HepG2 (cell line): Measurements from ENCODE around the gene ANKRD11. TPM values are rescaled to one million over a fixed set of nuclear protein-coding genes. Genes with fewer than 3 reads are reported as not detected.
A peak's percentile ranks its signal among the peaks of the same experiment; 100 is the strongest.

Experiments used
- CREB1 ChIP-seq, 2 experiments: fragments of 450-650 bp in 1 of 2; IDR thresholded peaks; 2 replicates each; pipeline ENCODE4 v1.6.1; 2016 to 2017; ENCODE audit warnings: control low read depth in 1 of 2, mild to moderate bottlenecking in 1 of 2, missing compliant biosample characterization in 1 of 2, missing genetic modification characterization in 1 of 2
- DR1 ChIP-seq: sonication (generic); formaldehyde crosslinking; IDR thresholded peaks from 2 replicates; pipeline ENCODE4 v1.8.0; 2021; ENCODE audit warnings: mild to moderate bottlenecking, missing genetic modification reagents, inconsistent platforms
- EP300 ChIP-seq, 3 experiments: sonication (generic) in 1 of 3; formaldehyde crosslinking in 1 of 3; IDR thresholded peaks; 2 replicates each; pipeline versions ENCODE4 v1.5.1 to v1.6.1; 2011 to 2020; ENCODE audit warnings: low read depth in 2 of 3, low read length in 2 of 3, borderline replicate concordance in 1 of 3, improper control_type of control experiment in 1 of 3, mild to moderate bottlenecking in 1 of 3, missing genetic modification reagents in 1 of 3, moderate library complexity in 1 of 3
- FOSL1 ChIP-seq: sonication (generic); formaldehyde crosslinking; IDR thresholded peaks from 2 replicates; pipeline ENCODE4 v1.9.0; 2021; ENCODE audit warnings: missing genetic modification reagents, borderline replicate concordance
- HCFC1 ChIP-seq: fragments of 150-350 bp; IDR thresholded peaks from 2 replicates; pipeline ENCODE4 v1.6.1; 2014; ENCODE audit warnings: low read depth, low read length
- HNRNPUL1 ChIP-seq: fragments of 200-400 bp; formaldehyde crosslinking; IDR thresholded peaks from 2 replicates; pipeline ENCODE4 v1.6.1; 2017; ENCODE audit warnings: low read depth, mild to moderate bottlenecking, low read length, moderate library complexity
- MED8 ChIP-seq: sonication (generic); formaldehyde crosslinking; IDR thresholded peaks from 2 replicates; pipeline ENCODE4 v1.8.1; 2023; ENCODE audit warnings: mild to moderate bottlenecking, missing genetic modification reagents; ENCODE audit not compliant: insufficient replicate concordance
- MLLT10 ChIP-seq: sonication (generic); formaldehyde crosslinking; IDR thresholded peaks from 2 replicates; pipeline ENCODE4 v1.4.0; 2020; ENCODE audit warnings: missing genetic modification reagents
- MTA1 ChIP-seq: sonication (generic); formaldehyde crosslinking; IDR thresholded peaks from 2 replicates; pipeline ENCODE4 v1.4.0; 2020; ENCODE audit warnings: missing genetic modification reagents, mild to moderate bottlenecking, borderline replicate concordance
- PBX3 ChIP-seq: sonication (generic); formaldehyde crosslinking; IDR thresholded peaks from 2 replicates; pipeline ENCODE4 v1.8.1; 2023; ENCODE audit warnings: missing genetic modification reagents, inconsistent platforms, borderline replicate concordance
- SMYD3 ChIP-seq: sonication (generic); formaldehyde crosslinking; IDR thresholded peaks from 2 replicates; pipeline ENCODE4 v1.8.1; 2023; ENCODE audit warnings: mild to moderate bottlenecking, missing genetic modification reagents
- SNAPC4 ChIP-seq: sonication (generic); formaldehyde crosslinking; IDR thresholded peaks from 2 replicates; pipeline ENCODE4 v1.4.0; 2020; ENCODE audit warnings: mild to moderate bottlenecking, missing genetic modification reagents
- STAT6 ChIP-seq: sonication (generic); formaldehyde crosslinking; IDR thresholded peaks from 2 replicates; pipeline ENCODE4 v1.4.0; 2020; ENCODE audit warnings: missing genetic modification reagents, mild to moderate bottlenecking, borderline replicate concordance
- THYN1 ChIP-seq: sonication (generic); formaldehyde crosslinking; IDR thresholded peaks from 2 replicates; pipeline ENCODE4 v1.8.1; 2023; ENCODE audit warnings: low read depth, mild to moderate bottlenecking, moderate library complexity, missing genetic modification reagents, borderline replicate concordance
- ZFAT ChIP-seq: sonication (generic); formaldehyde crosslinking; conservative IDR thresholded peaks from 2 replicates; pipeline ENCODE4 v1.8.1; 2023; ENCODE audit warnings: missing genetic modification reagents, inconsistent platforms
- ZNF589 ChIP-seq: sonication (generic); formaldehyde crosslinking; conservative IDR thresholded peaks from 2 replicates; pipeline ENCODE4 v1.8.0; 2022; ENCODE audit warnings: mild to moderate bottlenecking, moderate library complexity, missing genetic modification reagents
- ZNF605 ChIP-seq: sonication (generic); formaldehyde crosslinking; IDR thresholded peaks from 2 replicates; pipeline ENCODE4 v1.8.0; 2022; ENCODE audit warnings: mild to moderate bottlenecking, missing genetic modification reagents
- ZSCAN29 ChIP-seq: sonication (generic); formaldehyde crosslinking; conservative IDR thresholded peaks from 2 replicates; pipeline ENCODE4 v1.4.0; 2020; ENCODE audit warnings: mild to moderate bottlenecking, missing genetic modification reagents
- ZSCAN30 ChIP-seq: sonication (generic); formaldehyde crosslinking; IDR thresholded peaks from 2 replicates; pipeline ENCODE4 v1.5.0; 2020; ENCODE audit warnings: mild to moderate bottlenecking, missing genetic modification reagents
- polyA plus RNA-seq, 8 experiments: library from polyadenylated mRNA; depleted of rRNA in 3 of 8; stranded (reverse) in 7 of 8; unstranded in 1 of 8; fragments of >200 nt; fragmentation: Illumina TruSeq in 4 of 8; extraction: Trizol in 4 of 8; gene quantifications; 2 replicates each; pipeline versions ENCODE4 v1.2.1 to v1.2.3, GENCODE V29; 2011 to 2016; ENCODE audit warnings: low read depth in 4 of 8, missing spikeins in 1 of 8, mixed read lengths in 1 of 8; ENCODE audit not compliant: insufficient read depth in 1 of 8
- total RNA-seq, 5 experiments: library from RNA; depleted of rRNA; stranded (reverse); fragments of >200 nt; fragmentation: Illumina TruSeq; extraction: Trizol; gene quantifications; 2 replicates each; pipeline ENCODE4 v1.2.3, GENCODE V29; 2016; ENCODE audit warnings: low read depth in 1 of 5

The ANKRD11 gene
- total and polyA plus RNA-seq, 2 of the 13 experiments (the other 11 are each of a cell fraction or from before 2014, with no cell fraction given) = 21.4 to 38.4 TPM

GRCh38 chr16:89246903-89247733, 243.2 kb downstream of the ANKRD11 start (continued):
- no peak for TF ChIP-seq SNAPC4
- 0 out of 2 replicates have a peak, but pooled peaks have one; percentile 52 for TF ChIP-seq SMYD3 (CRISPR knock-in tag)
- TF ChIP-seq MED8 (CRISPR knock-in tag) = peak; percentile 76
- no peak; the same call in 1 of the 2 replicates for TF ChIP-seq THYN1 (CRISPR knock-in tag)
- TF ChIP-seq FOSL1 = no peak
- no peak for TF ChIP-seq ZSCAN30 (CRISPR knock-in tag)
- no peak for TF ChIP-seq ZFAT (CRISPR knock-in tag)
- no peak for TF ChIP-seq STAT6 (CRISPR knock-in tag)
- no peak for TF ChIP-seq DR1 (CRISPR knock-in tag)
- 0 out of 2 replicates have a peak, but pooled peaks have one; percentile 19 for TF ChIP-seq HNRNPUL1
- TF ChIP-seq PBX3 (CRISPR knock-in tag) = no peak
- TF ChIP-seq EP300 (IDR thresholded peaks at IDR 0.05; ENCODE audit: low read depth in 2 of 2, low read length in 2 of 2) = no peak
- TF ChIP-seq EP300 (CRISPR knock-in tag; IDR thresholded peaks at IDR 0.05; ENCODE audit: borderline replicate concordance) = no peak
- peak; percentile 85; the same call in 1 of the 2 replicates for TF ChIP-seq ZNF589 (CRISPR knock-in tag)
- TF ChIP-seq ZSCAN29 (CRISPR knock-in tag) = no peak
- peak; percentile 73; the same call in 1 of the 2 replicates for TF ChIP-seq MTA1 (CRISPR knock-in tag)
- TF ChIP-seq ZNF605 (CRISPR knock-in tag) = peak; percentile 90
- no peak for TF ChIP-seq HCFC1
- TF ChIP-seq MLLT10 (CRISPR knock-in tag) = no peak
- no peak for TF ChIP-seq CREB1 (IDR thresholded peaks at IDR 0.05)
- no peak for TF ChIP-seq CREB1 (CRISPR knock-in tag; IDR thresholded peaks at IDR 0.05)
